Left colon (tissue), 2 donors: ENCODE measurements around the gene UBE2K. TPM values are rescaled to one million over a fixed set of nuclear protein-coding genes. Genes with fewer than 3 reads are reported as not detected.
"Not testable (repeated sequence)": the region's sequence is repeated elsewhere in the genome, so short reads cannot be mapped to it uniquely, and the experiment has no call there.

ENCODE experiments used
- ATAC-seq: fragments of 200-7000 bp; cut with Tn5 transposase; one replicate; pipeline ENCODE4 v1.9.1; 2020; ENCODE audit warnings: mild to moderate bottlenecking, moderate library complexity
- DNase-seq, 2 donors: peaks; one replicate each; pipeline ENCODE4 v3.0.0-alpha.2; 2020
- intact Hi-C, 2 donors: fragments of 100-400 bp; cut with DNase I in 1 of 2; cut with micrococcal nuclease in 1 of 2; formaldehyde crosslinking; loops; one replicate each; pipeline versions ENCODE4 v1.11.2 to v1.14.0; 2022; cut with DNase I, micrococcal nuclease
- long read RNA-seq: library from polyadenylated mRNA; unstranded; transcript quantifications from one replicate; pipeline ENCODE4 v2.0.0, GENCODE V29; 2021
- total RNA-seq, 2 donors: library from RNA; stranded (reverse); fragmentation: NEBNext Ultra II Directional; extraction: Animal tissue kit (Norgen Biotek cat#: 25700); gene quantifications; one replicate each; pipeline ENCODE4 v1.2.1, GENCODE V29; 2021
- donor health status: DM: no; HTN: no; CAD: no.
- donor health status: DM: yes; HTN: yes; CAD: no.

The UBE2K gene
- total RNA-seq, result 10 to 100 TPM; 83.5 to 92.1 TPM
- long read RNA-seq, full-length matches to known transcripts, result 30 of 38 reads
- long read RNA-seq, partial matches to known transcripts, result 1 of 38 reads
- long read RNA-seq, other reads (novel, unspliced or antisense), result 7 of 38 reads

- ATAC-seq, result peak; percentile 95
Observed at GRCh38 chr4:39697740-39698423, at the start of gene UBE2K. Gene UBE2K, plus strand, starts transcription at chr4:39698136. Its CDS starts 192 bp downstream, at chr4:39698328.

GRCh38 chr4:39648213-39648612, 49.7 kb upstream of the UBE2K start:
- ATAC-seq, result no peak
- intact Hi-C loops, result no loop called here
- DNase-seq, result no peak

More at GRCh38 chr4:39697740-39698423, at the start of gene UBE2K:
- DNase-seq, result peak; percentile 86 to 89
- intact Hi-C loops, result loop anchor here in 1 of 2 donors (10.0 kb wide), 1 partner anchor 277 kb away; the partner anchor contains the start of gene PDS5A

GRCh38 chr4:39648827-39649558, 48.9 kb upstream of the UBE2K start:
- DNase-seq, result no peak
- intact Hi-C loops, result no loop called here
- no peak for ATAC-seq

GRCh38 chr4:39649639-39650265, 48.2 kb upstream of the UBE2K start:
- ATAC-seq (no peak), DNase-seq (no peak)
- intact Hi-C loops, result loop anchor here in 1 of 2 donors (10.0 kb wide), 1 partner anchor 175 kb away; no protein-coding TSS in a partner anchor

- intact Hi-C loops, result loop anchor here in 1 of 2 donors (10.0 kb wide), 1 partner anchor 177 kb away; no protein-coding TSS in a partner anchor
- ATAC-seq, DNase-seq: not testable (repeated sequence)
Observed at GRCh38 chr4:39651586-39651985, 46.4 kb upstream of the UBE2K start.

- DNase-seq (no peak), ATAC-seq (no peak)
- intact Hi-C loops, result loop anchor here in 1 of 2 donors (10.0 kb wide), 1 partner anchor 180 kb away; no protein-coding TSS in a partner anchor
Observed at GRCh38 chr4:39655211-39655610, 42.7 kb upstream of the UBE2K start.

GRCh38 chr4:39655876-39656275, 42.1 kb upstream of the UBE2K start:
- DNase-seq, result no peak
- ATAC-seq, result no peak

GRCh38 chr4:39656638-39657037, 41.3 kb upstream of the UBE2K start:
- not testable (repeated sequence) for ATAC-seq, DNase-seq
- intact Hi-C loops, result loop anchor here in 1 of 2 donors (10.0 kb wide), 1 partner anchor 182 kb away; no protein-coding TSS in a partner anchor

More at GRCh38 chr4:39655876-39656275, 42.1 kb upstream of the UBE2K start:
- intact Hi-C loops, result loop anchor here in 1 of 2 donors (10.0 kb wide), 1 partner anchor 181 kb away; no protein-coding TSS in a partner anchor

GRCh38 chr4:39657465-39657864, 40.5 kb upstream of the UBE2K start:
- no peak for ATAC-seq
- intact Hi-C loops, result loop anchor here in 1 of 2 donors (10.0 kb wide), 1 partner anchor 183 kb away; no protein-coding TSS in a partner anchor
- no peak for DNase-seq

- intact Hi-C loops, result loop anchor here in 1 of 2 donors (10.0 kb wide), 1 partner anchor 184 kb away; no protein-coding TSS in a partner anchor
- DNase-seq (no peak), ATAC-seq (no peak)
Observed at GRCh38 chr4:39658756-39659155, 39.2 kb upstream of the UBE2K start.

GRCh38 chr4:39660045-39660444, 37.9 kb upstream of the UBE2K start:
- intact Hi-C loops, result no loop called here
- ATAC-seq, result no peak

GRCh38 chr4:39660757-39661156, 37.2 kb upstream of the UBE2K start:
- intact Hi-C loops, result no loop called here
- DNase-seq (no peak), ATAC-seq (no peak)

More at GRCh38 chr4:39660045-39660444, 37.9 kb upstream of the UBE2K start:
- no peak for DNase-seq

- ATAC-seq, result no peak
- no peak for DNase-seq
- intact Hi-C loops, result no loop called here
Observed at GRCh38 chr4:39662683-39663082, 35.3 kb upstream of the UBE2K start.

- ATAC-seq (peak; percentile 98), DNase-seq (no peak)
- intact Hi-C loops, result no loop called here
Observed at GRCh38 chr4:39664828-39665731, 32.9 kb upstream of the UBE2K start.

GRCh38 chr4:39667706-39668105, 30.2 kb upstream of the UBE2K start:
- ATAC-seq (no peak), DNase-seq (no peak)
- intact Hi-C loops, result no loop called here

GRCh38 chr4:39668887-39669286, 29.0 kb upstream of the UBE2K start:
- DNase-seq (no peak), ATAC-seq (no peak)
- intact Hi-C loops, result no loop called here

- intact Hi-C loops, ATAC-seq, DNase-seq: not testable (repeated sequence)
Observed at GRCh38 chr4:39670296-39670695, 27.6 kb upstream of the UBE2K start.

GRCh38 chr4:39675681-39676080, 22.3 kb upstream of the UBE2K start:
- intact Hi-C loops, ATAC-seq, DNase-seq: not testable (repeated sequence)
